GM23248 (cell line): ENCODE results near the gene TMCC2. TPM values are rescaled to one million over a fixed set of nuclear protein-coding genes. Genes with fewer than 3 reads are reported as not detected.
A peak's percentile ranks its signal among the peaks of the same experiment; 100 is the strongest.
"Not testable (repeated sequence)": the region's sequence is repeated elsewhere in the genome, so short reads cannot be mapped to it uniquely, and the experiment has no call there.

Experiments used
- DNase-seq: peaks from one replicate; pipeline ENCODE4 v3.0.0-alpha.2; 2015
- H2AFZ ChIP-seq: fragments of 200-600 bp; sonication (generic); 2 replicates; pipeline ENCODE4 v1.6.1; 2016; ENCODE audit warnings: antibody characterized with exemption
- H3F3A ChIP-seq: fragments of 200-600 bp; sonication (generic); 2 replicates; pipeline ENCODE4 v1.6.1; 2016; ENCODE audit warnings: mild to moderate bottlenecking, antibody characterized with exemption, mixed run types; ENCODE audit not compliant: insufficient read depth
- H3K27ac ChIP-seq: fragments of 200-600 bp; sonication (generic); 2 replicates; pipeline ENCODE4 v1.5.1; 2016; ENCODE audit warnings: mild to moderate bottlenecking
- H3K27me3 ChIP-seq: fragments of 200-600 bp; sonication (generic); replicated peaks from 2 replicates; pipeline ENCODE4 v1.6.1; 2016; ENCODE audit warnings: mild to moderate bottlenecking; ENCODE audit not compliant: insufficient read depth
- H3K36me3 ChIP-seq: fragments of 200-600 bp; sonication (generic); 2 replicates; pipeline ENCODE4 v1.6.1; 2016; ENCODE audit warnings: low read depth, mild to moderate bottlenecking
- H3K4me1 ChIP-seq: fragments of 200-600 bp; sonication (generic); 2 replicates; pipeline ENCODE4 v1.6.1; 2016; ENCODE audit warnings: mild to moderate bottlenecking; ENCODE audit not compliant: insufficient read depth
- H3K4me2 ChIP-seq: fragments of 200-600 bp; sonication (generic); one replicate; pipeline ENCODE4 v1.6.1; 2016; ENCODE audit warnings: mild to moderate bottlenecking; ENCODE audit not compliant: unreplicated experiment
- H3K4me3 ChIP-seq: fragments of 200-600 bp; sonication (generic); 2 replicates; pipeline ENCODE4 v1.5.1; 2016; ENCODE audit warnings: mild to moderate bottlenecking
- H3K79me2 ChIP-seq: fragments of 200-600 bp; sonication (generic); 2 replicates; pipeline ENCODE4 v1.6.1; 2016; ENCODE audit warnings: mild to moderate bottlenecking; ENCODE audit not compliant: insufficient read depth
- H3K9ac ChIP-seq: fragments of 200-600 bp; sonication (generic); 2 replicates; pipeline ENCODE4 v1.6.1; 2016; ENCODE audit warnings: mild to moderate bottlenecking
- H3K9me2 ChIP-seq: fragments of 200-600 bp; sonication (generic); 2 replicates; pipeline ENCODE4 v1.6.1; 2016; ENCODE audit warnings: mixed run types, mild to moderate bottlenecking, moderate library complexity; ENCODE audit not compliant: insufficient read depth
- H3K9me3 ChIP-seq: fragments of 200-600 bp; sonication (generic); one replicate; pipeline ENCODE4 v1.6.1; 2017; ENCODE audit warnings: low read depth
- H4K20me1 ChIP-seq: fragments of 200-600 bp; sonication (generic); 2 replicates; pipeline ENCODE4 v1.6.0; 2016; ENCODE audit not compliant: insufficient read depth
- EZH2 ChIP-seq: fragments of 200-600 bp; sonication (generic); IDR thresholded peaks from 2 replicates; pipeline ENCODE4 v1.6.1; 2018; ENCODE audit warnings: antibody characterized with exemption, mild to moderate bottlenecking; ENCODE audit not compliant: insufficient read depth, poor library complexity, severe bottlenecking
- EZH2phosphoT487 ChIP-seq: fragments of 200-600 bp; sonication (generic); IDR thresholded peaks from 2 replicates; pipeline ENCODE4 v1.6.1; 2018; ENCODE audit warnings: antibody characterized with exemption, moderate library complexity, mild to moderate bottlenecking, low read depth; ENCODE audit not compliant: insufficient read depth
- WGBS, 2 experiments: methylation state at CpG; one replicate each; pipeline ENCODE4 v1.1.6; 2015 to 2017; ENCODE audit warnings: low lambda C conversion rate in 2 of 2, low coverage in 1 of 2; ENCODE audit errors: missing lambda C conversion rate in 2 of 2; 5-methylcytosine and 5-hydroxymethylcytosine counted together
- in situ Hi-C: fragments of 300-500 bp; cut with MboI; formaldehyde crosslinking; loops from 2 replicates; pipeline ENCODE4 v1.15.0; 2020
- polyA plus RNA-seq: library from polyadenylated mRNA; unstranded; fragments of >200 nt; fragmentation: Nextera tagmentation; extraction: Ambion mirVana; gene quantifications from 2 replicates; pipeline ENCODE4 v1.2.1, GENCODE V29; 2016
- total RNA-seq: library from RNA; depleted of rRNA; stranded (reverse); fragments of >200 nt; shearing (Covaris generic); gene quantifications from 2 replicates; pipeline ENCODE4 v1.2.3, GENCODE V29; 2014; rRNA removed

The TMCC2 gene, protein sequence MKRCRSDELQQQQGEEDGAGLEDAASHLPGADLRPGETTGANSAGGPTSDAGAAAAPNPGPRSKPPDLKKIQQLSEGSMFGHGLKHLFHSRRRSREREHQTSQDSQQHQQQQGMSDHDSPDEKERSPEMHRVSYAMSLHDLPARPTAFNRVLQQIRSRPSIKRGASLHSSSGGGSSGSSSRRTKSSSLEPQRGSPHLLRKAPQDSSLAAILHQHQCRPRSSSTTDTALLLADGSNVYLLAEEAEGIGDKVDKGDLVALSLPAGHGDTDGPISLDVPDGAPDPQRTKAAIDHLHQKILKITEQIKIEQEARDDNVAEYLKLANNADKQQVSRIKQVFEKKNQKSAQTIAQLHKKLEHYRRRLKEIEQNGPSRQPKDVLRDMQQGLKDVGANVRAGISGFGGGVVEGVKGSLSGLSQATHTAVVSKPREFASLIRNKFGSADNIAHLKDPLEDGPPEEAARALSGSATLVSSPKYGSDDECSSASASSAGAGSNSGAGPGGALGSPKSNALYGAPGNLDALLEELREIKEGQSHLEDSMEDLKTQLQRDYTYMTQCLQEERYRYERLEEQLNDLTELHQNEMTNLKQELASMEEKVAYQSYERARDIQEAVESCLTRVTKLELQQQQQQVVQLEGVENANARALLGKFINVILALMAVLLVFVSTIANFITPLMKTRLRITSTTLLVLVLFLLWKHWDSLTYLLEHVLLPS
- 1.7 and 2.7 TPM in 2 replicates for total RNA-seq
- polyA plus RNA-seq: 0.39 and 0.63 TPM in 2 replicates

DNA sequence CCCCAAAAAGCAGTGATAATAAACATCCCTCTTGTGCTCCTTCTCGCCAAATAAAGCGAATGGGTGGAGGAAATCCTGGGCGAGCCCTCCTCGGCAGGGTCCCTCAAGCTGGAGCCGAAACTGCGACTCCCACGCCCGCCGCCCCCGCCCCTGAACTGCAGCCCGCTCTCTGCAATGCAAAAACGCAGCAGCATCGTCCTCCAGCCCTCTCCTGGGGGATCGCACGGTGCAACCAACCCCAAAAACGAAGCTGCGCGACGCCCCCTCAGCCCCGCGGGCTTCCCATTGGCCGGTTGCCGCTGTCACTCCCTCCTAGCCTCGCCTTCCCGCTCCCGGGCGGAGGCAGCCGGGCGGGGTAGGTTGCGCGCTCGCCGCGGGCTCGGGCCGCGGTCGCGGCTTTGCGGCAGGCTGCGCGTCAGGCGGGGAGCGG is at the start of gene TMCC2:
TSS of gene TMCC2 (plus strand) at position 363 of the 430 bp plus-strand sequence. CDS start 619 bp downstream, outside the sequence.
- Histone ChIP-seq H3F3A (peaks cover 9% of the 10 kb centered on the region; the same call in 1 of the 2 replicates), H3K4me3 (peak within 1 kb of the TSS; percentile 76), H2AFZ (peak within 1 kb of the TSS; percentile 86), H3K27me3 (no peaks in the 10 kb centered on the region), H3K27ac (no peak within 1 kb of the TSS), H3K9ac (peak within 1 kb of the TSS; percentile 51), H3K9me2 (no peaks in the 10 kb centered on the region), H3K9me3 (no peaks in the 10 kb centered on the region), H3K4me1 (no peaks in the 10 kb centered on the region), H3K79me2 (no peaks in the 10 kb centered on the region), H4K20me1 (no peaks in the 10 kb centered on the region), H3K4me2 (peak within 1 kb of the TSS; percentile 93), H3K36me3 (no peaks in the 10 kb centered on the region)
- 1% methylated on average over 28 to 42 of the region's 44 CpGs for WGBS, 2 experiments
- DNase-seq: peak; percentile 92
- TF ChIP-seq EZH2 (no peak), EZH2phosphoT487 (no peak)
- in situ Hi-C loops: no loop called here

DNA sequence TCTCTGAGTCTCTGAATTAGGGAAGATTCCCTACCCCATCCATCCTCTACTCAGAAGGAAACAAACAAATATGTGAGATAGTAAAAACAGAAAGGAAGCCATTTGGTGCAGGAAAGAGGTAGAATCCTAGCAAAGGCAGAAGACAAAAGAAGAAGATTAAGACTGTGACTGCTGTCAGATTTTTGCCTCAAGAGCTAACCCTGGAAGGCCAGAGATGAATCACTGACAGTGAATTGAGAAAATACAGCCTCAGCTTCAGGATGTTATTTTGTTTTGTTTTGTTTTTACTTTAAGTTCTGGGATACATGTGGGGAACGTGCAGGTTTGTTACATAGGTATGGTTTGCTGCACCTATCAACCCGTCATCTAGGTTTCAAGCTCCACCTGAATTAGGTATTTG is 47.9 kb upstream of the TMCC2 start:
- DNase-seq: peak; percentile 51
- Histone ChIP-seq H3K79me2 (peaks cover 64% of the 10 kb centered on the region), H3K27ac (peak overlapping the region; percentile 5; the same call in 1 of the 2 replicates), H2AFZ (no peak overlapping the region), H3K4me2 (no peak overlapping the region), H3K9me3 (no peaks in the 10 kb centered on the region), H3K4me3 (no peak overlapping the region), H3K4me1 (peaks cover 41% of the 10 kb centered on the region), H3K27me3 (no peaks in the 10 kb centered on the region), H3K9ac (no peak overlapping the region), H3F3A (peaks cover 37% of the 10 kb centered on the region), H4K20me1 (no peaks in the 10 kb centered on the region; the same call in 1 of the 2 replicates), H3K9me2 (no peaks in the 10 kb centered on the region), H3K36me3 (no peaks in the 10 kb centered on the region)
- TF ChIP-seq EZH2phosphoT487 (no peak), EZH2 (no peak)
- WGBS, 2 experiments: 20 to 56% methylated on average over 1 to 2 of the region's 2 CpGs
- in situ Hi-C loops: no loop called here

DNA sequence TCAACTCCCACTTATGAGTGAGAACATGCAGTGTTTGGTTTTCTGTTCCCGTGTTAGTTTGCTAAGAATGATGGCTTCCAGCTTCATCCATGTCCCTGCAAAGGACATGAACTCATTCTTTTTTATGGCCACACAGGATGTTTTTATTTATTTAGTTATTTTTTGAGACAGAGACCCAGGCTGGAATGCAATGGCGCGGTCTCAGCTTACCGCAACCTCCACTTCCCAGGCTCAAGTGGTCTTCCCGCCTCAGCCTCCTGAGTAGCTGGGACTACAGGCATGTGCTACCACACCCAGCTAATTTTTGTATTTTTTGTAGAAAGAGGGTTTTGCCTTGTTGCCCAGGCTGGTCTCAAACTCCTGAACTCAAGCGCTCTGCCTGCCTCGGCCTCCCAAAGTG is 47.4 kb upstream of the TMCC2 start:
- H4K20me1 ChIP-seq, in situ Hi-C loops: not testable (repeated sequence)

GRCh38 chr1:205182930-205183329 is 44.8 kb upstream of the TMCC2 start:
- no peaks in the 10 kb centered on the region for H3K9me2 ChIP-seq
- in situ Hi-C loops: no loop called here
- no peak overlapping the region for H2AFZ ChIP-seq
- no peaks in the 10 kb centered on the region for H3K9me3 ChIP-seq
- no peak for TF ChIP-seq EZH2phosphoT487
- TF ChIP-seq EZH2: no peak
- DNase-seq: no peak
- peak overlapping the region; percentile 54; the same call in 1 of the 2 replicates for H3K27ac ChIP-seq
- H3K27me3 ChIP-seq: no peaks in the 10 kb centered on the region
- peaks cover 20% of the 10 kb centered on the region for H3F3A ChIP-seq
- 94 to 100% methylated on average over 2 of the region's 2 CpGs for WGBS, 2 experiments
- no peaks in the 10 kb centered on the region; the same call in 1 of the 2 replicates for H4K20me1 ChIP-seq
- H3K4me3 ChIP-seq: no peak overlapping the region
- 0 out of 2 replicates have a peak overlapping the region, but pooled peaks have one; percentile 18 for H3K9ac ChIP-seq
- H3K4me2 ChIP-seq: no peak overlapping the region
- H3K79me2 ChIP-seq: peaks cover 79% of the 10 kb centered on the region
- no peaks in the 10 kb centered on the region for H3K36me3 ChIP-seq
- peaks cover 25% of the 10 kb centered on the region for H3K4me1 ChIP-seq

More for the DNA sequence above, 47.4 kb upstream of the TMCC2 start:
- not testable (repeated sequence) for H2AFZ ChIP-seq, H3K9me2 ChIP-seq, H3K9ac ChIP-seq, H3K9me3 ChIP-seq, H3K27ac ChIP-seq, H3K4me2 ChIP-seq, H3K36me3 ChIP-seq, H3K4me3 ChIP-seq, H3K27me3 ChIP-seq, DNase-seq
- peaks cover 33% of the 10 kb centered on the region for H3F3A ChIP-seq
- WGBS, 2 experiments: 91% methylated on average over 7 of the region's 7 CpGs
- H3K4me1 ChIP-seq: peaks cover 36% of the 10 kb centered on the region
- H3K79me2 ChIP-seq: peaks cover 67% of the 10 kb centered on the region
